GM19463 (cell line): ENCODE data around the gene FILIP1L.
"Not testable (repeated sequence)": the region's sequence is repeated elsewhere in the genome, so short reads cannot be mapped to it uniquely, and the experiment has no call there.

Source experiments
- ATAC-seq: cut with Tn5 transposase; IDR thresholded peaks from one replicate; pipeline ENCODE4 v1.9.1; 2021; ENCODE audit warnings: mild to moderate bottlenecking, moderate library complexity; ENCODE audit not compliant: unreplicated experiment

The FILIP1L gene

DNA sequence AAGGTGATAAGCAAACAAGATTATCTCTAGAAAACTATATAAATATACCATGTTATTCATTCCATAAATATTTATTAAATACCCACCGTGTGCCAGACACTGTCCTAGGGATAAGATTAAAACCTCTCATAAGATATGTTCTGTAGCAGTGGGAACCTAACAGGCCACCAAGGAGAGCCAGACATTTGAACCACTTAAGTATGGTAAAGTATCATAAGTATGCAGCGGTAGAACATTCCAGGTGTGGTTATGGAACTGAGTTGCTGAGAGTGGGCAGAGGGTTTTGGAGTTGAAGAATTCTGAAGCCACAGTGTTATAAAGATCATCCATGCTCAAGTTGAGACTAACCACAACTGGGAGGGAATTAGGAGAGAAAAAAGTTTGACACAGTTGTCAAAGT is 14.7 kb downstream of the FILIP1L start:
- ATAC-seq, result no peak

DNA sequence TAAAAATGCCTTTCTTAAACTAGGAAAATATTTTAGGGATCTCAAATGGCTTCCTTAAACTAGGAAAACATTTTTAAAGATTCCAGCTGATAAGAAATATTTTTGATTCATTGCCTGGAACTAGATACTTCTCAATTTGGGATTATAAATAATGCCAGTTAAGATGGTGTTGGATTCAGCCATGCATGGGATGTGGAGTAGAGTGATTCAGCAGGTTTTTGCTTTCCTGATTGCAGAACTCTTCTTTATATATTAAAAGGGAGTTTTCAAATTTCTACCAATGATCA is 15.6 kb downstream of the FILIP1L start:
- ATAC-seq, result no peak

DNA sequence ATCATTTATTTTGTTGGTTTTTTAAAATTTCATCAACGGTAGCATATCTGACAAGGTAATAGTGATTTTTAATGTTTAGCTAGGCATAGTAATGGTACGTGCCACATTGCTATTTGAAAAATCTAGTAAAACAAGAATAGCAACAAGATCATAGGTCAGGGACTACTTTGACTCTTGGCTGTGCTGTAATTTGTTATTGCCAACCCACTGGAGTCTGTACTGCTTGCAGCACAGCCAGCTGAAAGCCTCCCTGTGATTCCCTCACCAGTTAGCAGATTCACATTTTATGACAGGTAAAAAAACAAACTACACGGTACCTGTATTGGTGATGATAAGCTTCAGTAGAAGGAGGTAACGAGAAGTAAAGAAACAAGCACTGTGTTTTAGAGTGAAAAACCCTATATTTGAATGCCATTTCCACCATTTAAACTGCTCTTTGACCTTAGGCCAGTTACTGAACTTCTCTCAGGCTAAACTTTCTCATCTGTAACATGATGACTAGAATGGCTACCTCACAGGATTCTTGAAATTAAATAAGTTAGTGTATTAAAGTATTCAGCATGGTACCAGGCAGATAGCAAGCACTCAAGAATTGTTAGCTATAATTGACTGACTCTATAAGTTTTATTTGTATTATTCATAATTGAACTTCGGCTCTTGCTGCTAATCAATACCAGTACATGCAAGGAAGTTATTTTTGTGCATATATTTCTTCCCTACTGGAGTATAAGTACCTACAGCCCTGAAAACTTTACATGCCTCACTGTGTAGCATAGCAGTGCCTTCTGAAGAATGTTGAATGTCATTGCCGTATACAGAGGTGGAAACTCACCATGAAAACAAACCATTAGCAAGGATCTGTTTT is 16.1 kb downstream of the FILIP1L start:
- ATAC-seq, result no peak

DNA sequence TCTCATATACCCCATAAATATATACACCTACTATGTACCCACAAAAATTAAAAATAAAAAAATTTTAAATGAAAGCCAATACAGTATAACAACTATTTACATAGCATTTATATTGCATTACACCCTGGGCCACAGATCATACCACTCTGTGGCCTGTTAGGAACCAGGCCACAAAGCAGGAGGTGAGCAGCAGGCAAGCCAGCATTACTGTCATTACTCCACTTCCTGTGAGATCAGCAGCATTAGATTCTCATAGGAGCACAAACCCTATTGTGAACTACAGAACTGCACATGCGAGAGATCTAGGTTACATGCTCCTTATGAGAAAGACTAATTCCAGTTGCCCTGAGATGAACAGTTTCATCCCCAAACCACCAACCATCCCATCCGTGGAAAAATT is 17.4 kb downstream of the FILIP1L start:
- no peak for ATAC-seq

DNA sequence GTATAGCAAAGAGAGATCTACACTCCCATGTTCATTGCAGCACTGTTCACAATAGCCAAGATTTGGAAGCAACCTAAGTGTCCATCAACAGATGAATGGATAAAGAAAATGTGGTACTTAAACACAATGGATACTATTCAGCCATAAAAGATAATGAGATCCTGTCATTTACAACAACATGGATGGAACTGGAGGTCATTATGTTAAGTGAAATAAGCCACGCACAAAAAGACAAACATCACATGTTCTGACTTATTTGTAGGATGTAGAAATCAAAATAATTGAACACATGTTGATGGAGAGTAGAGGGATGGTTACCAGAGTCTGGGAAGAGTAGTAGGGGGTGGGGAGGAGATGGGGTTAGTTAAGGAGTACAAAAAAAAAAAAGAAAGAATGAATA is 18.0 kb downstream of the FILIP1L start:
- not testable (repeated sequence) for ATAC-seq

- ATAC-seq, result no peak
These were observed 20.5 kb downstream of the FILIP1L start for GRCh38 chr3:100093831-100094230.

- peak; percentile 4 for ATAC-seq
These were observed 23.7 kb downstream of the FILIP1L start for GRCh38 chr3:100090669-100091005.

DNA sequence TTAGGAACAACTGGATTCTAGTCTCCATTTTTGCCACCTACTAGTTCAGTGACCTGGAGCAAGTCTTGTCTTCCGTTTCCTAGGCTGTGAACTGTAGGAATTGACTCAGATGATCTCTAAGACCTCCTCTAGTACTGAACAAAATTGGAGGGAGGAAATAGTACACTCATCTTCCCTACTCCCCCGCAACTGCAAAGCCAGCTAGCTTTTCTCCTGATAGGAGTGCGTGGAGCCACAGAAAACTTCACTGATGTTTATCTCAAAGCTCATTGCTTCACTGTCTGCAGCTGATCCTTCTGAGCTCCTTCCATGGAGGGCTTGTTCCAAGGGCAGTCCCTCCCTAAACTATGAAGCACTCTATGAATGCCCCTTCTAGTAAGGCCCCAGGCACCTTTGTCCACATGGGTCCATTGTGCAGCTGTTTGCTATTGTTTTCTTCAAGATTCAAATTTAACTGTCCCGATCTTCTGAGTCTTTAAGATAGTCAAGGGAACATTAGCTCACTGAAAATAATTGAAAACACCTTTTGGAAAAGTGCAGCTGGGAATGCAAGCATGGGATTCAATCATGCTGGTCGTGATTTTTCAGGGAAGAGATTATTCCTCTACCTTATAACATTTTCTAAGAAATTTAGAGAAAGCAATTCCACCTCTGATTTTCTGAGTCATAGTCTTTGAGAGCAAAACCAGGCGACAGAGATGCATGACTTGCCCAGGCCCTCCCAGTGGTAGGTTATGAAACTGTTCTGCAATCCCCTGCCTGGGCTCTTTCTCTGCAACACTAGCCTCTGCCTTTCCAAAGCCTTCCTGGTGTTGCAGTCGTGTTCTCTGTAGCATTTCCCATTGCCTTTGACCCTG is 24.3 kb downstream of the FILIP1L start:
- peak; percentile 79 for ATAC-seq

- no peak for ATAC-seq
These were observed 25.4 kb downstream of the FILIP1L start for GRCh38 chr3:100088735-100089368.

- peak; percentile 85 for ATAC-seq
These were observed 27.1 kb downstream of the FILIP1L start for GRCh38 chr3:100087198-100087597.

DNA sequence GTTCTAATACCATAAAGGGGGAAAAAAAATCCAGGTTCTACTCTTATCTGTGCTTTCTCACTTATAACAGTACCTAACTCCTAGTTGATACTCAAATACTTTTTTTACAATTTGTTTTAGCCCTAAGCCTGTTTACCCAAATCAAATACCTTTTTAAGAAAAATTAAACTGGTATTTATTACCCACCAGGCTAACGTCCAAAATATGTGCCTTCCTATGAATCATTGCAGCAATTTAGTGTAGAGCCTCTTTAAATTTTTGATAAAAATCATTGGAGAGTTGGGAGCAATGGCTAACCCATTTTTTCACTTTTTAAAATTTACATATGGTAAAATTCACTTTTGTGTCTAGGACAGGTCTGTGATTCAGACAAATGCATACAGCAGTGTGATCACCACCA is 27.9 kb downstream of the FILIP1L start:
- no peak for ATAC-seq

DNA sequence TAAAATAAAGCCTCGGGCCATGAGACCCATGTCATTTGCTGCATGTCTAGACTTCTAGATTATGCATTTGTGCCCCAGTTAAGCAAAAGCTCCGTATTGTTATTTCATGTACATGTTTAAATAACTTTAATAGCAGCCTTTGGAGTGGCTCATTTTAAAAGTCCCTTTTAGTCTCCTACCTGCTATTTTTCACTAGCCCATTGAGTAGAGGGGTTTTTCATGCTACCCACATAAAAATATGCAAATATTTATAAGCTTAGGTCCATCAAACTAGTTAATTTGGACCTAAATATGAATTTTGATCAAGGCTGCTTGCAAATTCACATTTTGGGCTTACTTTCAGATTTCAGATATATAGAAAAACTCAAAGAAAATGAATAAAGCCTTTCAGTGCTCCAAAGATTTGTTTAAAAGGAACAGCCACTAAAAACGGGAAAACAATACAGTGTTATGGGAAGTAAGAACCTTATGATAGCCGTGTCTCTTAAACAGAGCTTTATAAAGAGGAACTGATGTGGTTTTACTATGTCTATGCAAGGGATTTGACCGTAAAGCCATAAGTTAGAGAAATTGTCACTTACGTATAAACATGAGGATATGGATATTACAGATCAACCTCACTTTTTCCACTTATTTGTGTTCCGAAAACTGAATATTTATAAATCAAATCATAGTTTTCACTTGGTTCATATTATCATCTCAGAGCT is 30.0 kb downstream of the FILIP1L start:
- no peak for ATAC-seq

GRCh38 chr3:100083209-100083608 is 31.1 kb downstream of the FILIP1L start:
- ATAC-seq, result no peak

- ATAC-seq, result no peak
These were observed 31.6 kb downstream of the FILIP1L start for GRCh38 chr3:100082714-100083113.

DNA sequence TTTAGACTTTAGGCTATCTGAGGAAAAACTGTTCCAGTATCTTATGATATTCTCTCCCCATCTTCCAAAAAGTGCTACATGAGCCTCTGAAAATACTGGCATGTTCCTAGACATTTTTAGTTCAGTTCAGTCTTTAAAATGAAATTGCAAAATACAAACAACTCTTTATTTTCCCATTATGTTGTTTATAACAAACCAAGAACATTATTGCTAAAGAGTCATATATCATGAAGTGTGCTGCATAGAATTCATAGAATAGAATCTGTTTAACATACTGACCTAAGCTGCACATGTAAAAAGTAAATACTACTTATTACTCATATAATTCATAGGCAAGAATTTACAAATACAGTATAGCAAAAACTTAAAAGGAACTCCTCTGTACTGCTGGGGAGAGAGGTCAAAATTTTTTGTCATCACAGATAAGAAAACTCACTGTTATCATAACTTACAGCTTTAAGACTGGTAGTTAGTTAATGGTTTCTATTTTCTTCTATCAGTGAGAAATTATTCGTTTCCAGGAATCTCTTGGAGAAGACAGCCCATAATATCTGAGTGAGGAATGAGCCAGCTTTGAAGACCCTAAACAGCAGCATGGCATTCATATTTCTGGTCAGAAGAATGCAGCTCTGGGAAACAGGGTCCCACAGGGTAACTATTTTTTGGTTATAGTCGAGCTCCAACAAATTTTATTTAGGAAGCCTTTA is 32.2 kb downstream of the FILIP1L start:
- ATAC-seq, result no peak

GRCh38 chr3:100081311-100081710 is 33.0 kb downstream of the FILIP1L start:
- no peak for ATAC-seq

GRCh38 chr3:100080573-100080972 is 33.7 kb downstream of the FILIP1L start:
- ATAC-seq, result no peak

DNA sequence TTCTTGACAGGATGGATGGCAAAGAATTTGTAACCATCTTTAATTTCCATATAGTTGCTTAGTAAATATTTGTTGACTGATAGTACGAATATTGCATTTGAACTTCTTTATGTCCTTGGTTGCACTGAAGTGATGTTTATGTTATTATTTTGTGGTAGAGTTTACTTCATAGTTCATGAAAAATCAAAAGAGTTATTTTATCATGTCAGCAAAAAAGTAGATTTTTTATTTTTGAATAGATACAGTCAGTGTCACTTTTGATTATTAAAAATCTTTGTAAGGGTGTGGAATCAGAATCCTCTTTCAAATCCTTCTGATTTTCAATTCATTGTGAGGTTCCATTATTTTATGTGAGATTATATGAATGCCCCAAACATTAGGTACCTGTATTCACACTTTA is 35.0 kb downstream of the FILIP1L start:
- no peak for ATAC-seq

- ATAC-seq, result no peak
These were observed 37.4 kb downstream of the FILIP1L start for GRCh38 chr3:100076731-100077529.
